Stimulated activated CD4-positive, alpha-beta T cell treated with anti-CD3 and anti-CD28 coated beads, Interleukin-2, amount 100 ng/mL, for 48 hours (primary cell): Measurements from ENCODE around the gene SRGAP1.
"Not testable (repeated sequence)": the region's sequence is repeated elsewhere in the genome, so short reads cannot be mapped to it uniquely, and the experiment has no call there.

Experiments used
- DNase-seq, 2 donors: peaks; one replicate each; pipeline ENCODE4 v3.0.0-alpha.2; 2020

The SRGAP1 gene

GRCh38 chr12:64180951-64181350, 336.5 kb downstream of the SRGAP1 start:
- DNase-seq = no peak

GRCh38 chr12:64181430-64182291, 337.2 kb downstream of the SRGAP1 start:
- DNase-seq = no peak

GRCh38 chr12:64184216-64184615, 339.7 kb downstream of the SRGAP1 start:
- DNase-seq = no peak

- DNase-seq = no peak
Measured at GRCh38 chr12:64186789-64187188, 342.3 kb downstream of the SRGAP1 start.

- DNase-seq = no peak
Measured at GRCh38 chr12:64187370-64187769, 342.9 kb downstream of the SRGAP1 start.

- DNase-seq = no peak
Measured at GRCh38 chr12:64187794-64188193, 343.3 kb downstream of the SRGAP1 start.

- no peak for DNase-seq
Measured at GRCh38 chr12:64189530-64189929, 345.0 kb downstream of the SRGAP1 start.

- no peak for DNase-seq
Measured at GRCh38 chr12:64190140-64190539, 345.6 kb downstream of the SRGAP1 start.

GRCh38 chr12:64192644-64193444, 348.3 kb downstream of the SRGAP1 start:
- DNase-seq = no peak

- no peak for DNase-seq
Measured at GRCh38 chr12:64193931-64194330, 349.4 kb downstream of the SRGAP1 start.

- no peak for DNase-seq
Measured at GRCh38 chr12:64194333-64195149, 350.0 kb downstream of the SRGAP1 start.

GRCh38 chr12:64195841-64196240, 351.3 kb downstream of the SRGAP1 start:
- DNase-seq = not testable (repeated sequence)

- DNase-seq = no peak
Measured at GRCh38 chr12:64203036-64203435, 358.5 kb downstream of the SRGAP1 start.

- DNase-seq = no peak
Measured at GRCh38 chr12:64203775-64204174, 359.3 kb downstream of the SRGAP1 start.

- no peak for DNase-seq
Measured at GRCh38 chr12:64205542-64205941, 361.0 kb downstream of the SRGAP1 start.

GRCh38 chr12:64207453-64207852, 363.0 kb downstream of the SRGAP1 start:
- DNase-seq = no peak
